Measurements from ENCODE around the gene TTC4.

DNA sequence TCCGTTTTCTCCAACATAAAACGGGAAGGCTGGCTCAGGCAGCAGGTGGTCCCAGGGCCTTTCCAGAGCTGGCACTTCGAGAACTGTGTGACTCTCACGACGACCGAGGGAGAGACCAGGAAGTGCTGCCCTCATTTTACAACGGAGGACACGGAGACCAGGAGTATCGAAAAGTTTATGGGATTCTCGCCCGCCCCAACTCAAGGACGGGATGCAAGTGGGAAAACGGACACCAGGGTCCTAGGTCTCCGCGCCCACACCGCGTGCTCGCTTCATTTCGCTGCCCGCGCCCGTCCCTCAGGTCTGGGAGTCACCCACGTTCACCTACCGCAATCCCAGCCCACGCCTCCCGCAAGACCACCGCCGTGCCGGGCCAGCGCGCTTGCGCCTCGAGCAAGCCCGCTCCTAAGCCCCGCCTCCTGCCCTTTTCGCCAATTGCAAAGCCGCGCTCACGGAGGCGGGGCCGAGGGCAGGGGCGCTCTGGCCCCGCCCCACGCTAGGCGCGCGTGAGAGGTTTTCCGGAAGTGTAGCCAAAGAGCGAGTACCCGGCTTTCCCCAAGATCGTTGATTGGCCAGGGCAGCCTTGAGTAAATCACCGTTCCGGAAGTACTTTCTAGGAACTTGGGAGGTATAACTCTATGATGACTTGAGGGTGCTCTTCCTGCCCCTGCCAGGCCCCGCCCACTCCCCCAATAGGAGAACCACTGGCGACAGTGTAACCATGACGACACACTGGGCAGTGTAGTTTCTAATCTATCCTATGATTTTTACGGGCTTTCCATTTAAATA, 48.7 kb downstream of the TTC4 start, which contains the start of gene PARS2:
- TF ChIP-seq, protein P1, sequence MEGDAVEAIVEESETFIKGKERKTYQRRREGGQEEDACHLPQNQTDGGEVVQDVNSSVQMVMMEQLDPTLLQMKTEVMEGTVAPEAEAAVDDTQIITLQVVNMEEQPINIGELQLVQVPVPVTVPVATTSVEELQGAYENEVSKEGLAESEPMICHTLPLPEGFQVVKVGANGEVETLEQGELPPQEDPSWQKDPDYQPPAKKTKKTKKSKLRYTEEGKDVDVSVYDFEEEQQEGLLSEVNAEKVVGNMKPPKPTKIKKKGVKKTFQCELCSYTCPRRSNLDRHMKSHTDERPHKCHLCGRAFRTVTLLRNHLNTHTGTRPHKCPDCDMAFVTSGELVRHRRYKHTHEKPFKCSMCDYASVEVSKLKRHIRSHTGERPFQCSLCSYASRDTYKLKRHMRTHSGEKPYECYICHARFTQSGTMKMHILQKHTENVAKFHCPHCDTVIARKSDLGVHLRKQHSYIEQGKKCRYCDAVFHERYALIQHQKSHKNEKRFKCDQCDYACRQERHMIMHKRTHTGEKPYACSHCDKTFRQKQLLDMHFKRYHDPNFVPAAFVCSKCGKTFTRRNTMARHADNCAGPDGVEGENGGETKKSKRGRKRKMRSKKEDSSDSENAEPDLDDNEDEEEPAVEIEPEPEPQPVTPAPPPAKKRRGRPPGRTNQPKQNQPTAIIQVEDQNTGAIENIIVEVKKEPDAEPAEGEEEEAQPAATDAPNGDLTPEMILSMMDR (conservative IDR thresholded peaks at IDR 0.05; ENCODE audit: low read depth in 2 of 2), result no peak
- TF ChIP-seq POLR2AphosphoS5 (IDR thresholded peaks at IDR 0.05; ENCODE audit: low read depth), result peak; percentile 99
- no peak for TF ChIP-seq JUNB (IDR thresholded peaks at IDR 0.05; ENCODE audit: unreplicated experiment)
- no peak for TF ChIP-seq EZH2 (IDR thresholded peaks at IDR 0.05; ENCODE audit: low read depth, unreplicated experiment)
- peak; percentile 57 for TF ChIP-seq CREB1 (CRISPR knock-in tag; IDR thresholded peaks at IDR 0.05; ENCODE audit: low read depth)

All from GM23338 (cell line).